Fibroblast of the conjunctiva (primary cell): Measurements from ENCODE around the gene HHIP.

Experiments used
- DNase-seq: peaks from one replicate; pipeline ENCODE4 v3.0.0-alpha.2; 2010; ENCODE audit warnings: low read depth

HHIP gene

GRCh38 chr4:144645631-144646522 is at the start of gene HHIP:
HHIP (plus strand) TSS chr4:144646156; CDS start chr4:144646676, 520 bp downstream.
- peak; percentile 8 for DNase-seq

- no peak for DNase-seq
Measured at GRCh38 chr4:144597171-144597570, 48.8 kb upstream of the HHIP start.

- peak; percentile 16 for DNase-seq
Measured at GRCh38 chr4:144599621-144600020, 46.3 kb upstream of the HHIP start.

- DNase-seq: peak; percentile 1
Measured at GRCh38 chr4:144611850-144612249, 34.1 kb upstream of the HHIP start.

GRCh38 chr4:144614850-144615585 is 30.9 kb upstream of the HHIP start:
- DNase-seq: no peak

DNA sequence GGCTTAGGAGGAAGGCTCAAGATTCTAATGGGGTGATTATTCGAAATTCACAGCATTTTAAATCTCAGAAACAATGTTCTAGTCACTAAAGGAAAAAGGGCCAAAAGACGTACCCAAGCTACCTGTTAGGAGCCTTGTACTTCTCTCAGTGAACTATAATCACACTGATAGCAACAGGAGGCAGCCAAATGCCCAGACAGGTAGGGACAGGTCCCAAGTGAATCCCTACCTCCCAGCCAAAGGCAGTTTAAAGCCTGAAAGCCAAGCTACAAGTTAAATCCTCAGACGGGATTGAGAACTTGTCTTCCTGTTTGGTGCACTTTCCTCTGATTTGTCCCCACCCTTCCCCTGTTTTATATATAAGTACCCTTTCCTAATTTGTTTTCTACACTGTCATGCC is 24.3 kb upstream of the HHIP start:
- no peak for DNase-seq

GRCh38 chr4:144627663-144628076 is 18.3 kb upstream of the HHIP start:
- no peak for DNase-seq

DNA sequence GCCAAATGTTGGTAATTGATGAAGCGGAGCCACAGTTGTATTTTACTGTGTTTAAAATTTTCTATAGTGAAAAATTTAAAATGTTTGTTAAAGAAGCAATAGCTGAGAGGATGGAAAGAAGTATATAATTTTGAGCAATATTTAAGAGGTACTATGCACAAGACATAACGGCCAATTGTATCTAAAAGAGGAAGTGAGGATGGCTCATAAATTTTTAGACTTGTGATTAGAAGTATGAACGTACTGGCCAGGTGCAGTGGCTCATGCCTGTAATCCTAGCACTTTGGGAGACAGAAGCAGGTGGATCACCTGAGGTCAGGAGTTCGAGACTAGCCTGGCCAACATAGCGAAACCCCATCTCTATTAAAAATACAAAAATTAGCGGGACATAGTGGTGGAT is 12.7 kb upstream of the HHIP start:
- no peak for DNase-seq

DNA sequence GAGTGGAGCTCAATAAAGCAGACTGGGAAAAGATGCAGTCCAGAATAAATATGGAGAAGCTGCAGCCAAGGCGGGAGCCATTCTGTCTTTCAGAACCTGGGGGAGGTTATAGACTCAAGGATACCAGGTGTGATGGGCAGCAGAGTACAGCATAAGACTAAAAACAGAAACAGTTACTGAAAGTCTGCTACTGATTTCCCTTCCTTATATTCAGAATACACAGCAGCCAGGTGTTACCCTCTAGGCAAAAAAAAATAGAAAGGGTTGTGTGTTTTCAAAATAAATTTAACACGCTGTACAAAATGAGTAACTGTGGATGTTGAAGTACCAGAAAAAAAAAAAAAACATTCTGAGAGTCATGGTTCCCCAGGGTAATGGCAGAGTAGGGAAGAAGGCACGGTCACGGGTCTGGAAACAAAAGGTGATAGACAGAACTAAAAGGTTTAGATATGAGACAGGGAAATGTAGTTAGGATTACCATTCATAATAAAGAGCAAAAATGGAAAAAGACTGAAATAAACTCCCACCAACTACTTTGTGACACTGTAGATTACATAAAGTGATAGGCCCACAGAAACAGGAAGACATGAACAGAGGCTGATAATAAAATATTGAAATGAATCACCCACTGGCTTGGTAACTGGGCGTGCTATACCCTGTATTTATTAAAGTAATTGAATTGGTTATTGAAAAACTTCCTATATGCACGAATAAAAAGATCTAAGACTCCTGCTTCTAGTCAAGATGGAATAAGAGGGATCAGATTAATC is 10.8 kb upstream of the HHIP start:
- no peak for DNase-seq

GRCh38 chr4:144644368-144645101 is 1.4 kb upstream of the HHIP start:
- no peak for DNase-seq

GRCh38 chr4:144645102-144645630 is 790 bp upstream of the HHIP start:
- DNase-seq: no peak

DNA sequence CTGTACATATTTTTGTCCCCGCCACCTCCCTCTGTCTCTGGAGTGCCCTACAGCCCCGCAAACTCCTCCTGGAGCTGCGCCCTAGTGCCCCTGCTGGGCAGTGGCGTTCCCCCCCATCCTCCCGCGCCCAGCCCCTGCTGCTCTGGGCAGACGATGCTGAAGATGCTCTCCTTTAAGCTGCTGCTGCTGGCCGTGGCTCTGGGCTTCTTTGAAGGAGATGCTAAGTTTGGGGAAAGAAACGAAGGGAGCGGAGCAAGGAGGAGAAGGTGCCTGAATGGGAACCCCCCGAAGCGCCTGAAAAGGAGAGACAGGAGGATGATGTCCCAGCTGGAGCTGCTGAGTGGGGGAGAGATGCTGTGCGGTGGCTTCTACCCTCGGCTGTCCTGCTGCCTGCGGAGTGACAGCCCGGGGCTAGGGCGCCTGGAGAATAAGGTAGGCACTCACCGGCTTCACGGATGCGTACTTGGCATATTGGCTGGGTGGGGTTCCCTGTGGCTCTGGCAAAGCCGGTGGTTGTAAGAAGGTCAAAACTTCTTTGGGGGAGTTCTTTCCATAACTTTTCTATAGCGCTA is 653 bp downstream of the HHIP start:
- DNase-seq: no peak

DNA sequence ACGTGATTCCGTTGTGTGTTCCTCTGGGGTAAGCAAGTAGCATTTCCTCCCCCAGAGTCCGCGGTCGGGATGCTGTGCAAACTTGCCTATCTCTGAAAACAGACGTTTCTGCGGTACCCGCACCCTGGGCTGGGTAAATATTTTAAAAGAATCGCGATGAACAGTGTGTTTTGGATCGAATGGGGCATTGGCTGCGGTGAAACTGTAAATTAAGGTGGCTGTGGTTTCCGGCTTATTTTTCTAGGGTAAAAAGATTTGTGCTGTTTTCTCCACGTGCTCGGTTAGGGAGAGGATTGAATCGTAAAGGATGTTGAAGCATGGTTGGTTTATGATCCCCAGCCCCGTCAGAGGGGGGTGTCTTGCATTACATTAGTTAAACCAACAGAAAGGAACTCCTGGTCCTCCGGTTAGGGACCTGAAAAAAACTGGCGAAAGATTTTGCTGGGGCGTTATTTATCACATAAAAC is 1.2 kb downstream of the HHIP start:
- peak; percentile 10 for DNase-seq

GRCh38 chr4:144647590-144647989 is 1.6 kb downstream of the HHIP start:
- no peak for DNase-seq

DNA sequence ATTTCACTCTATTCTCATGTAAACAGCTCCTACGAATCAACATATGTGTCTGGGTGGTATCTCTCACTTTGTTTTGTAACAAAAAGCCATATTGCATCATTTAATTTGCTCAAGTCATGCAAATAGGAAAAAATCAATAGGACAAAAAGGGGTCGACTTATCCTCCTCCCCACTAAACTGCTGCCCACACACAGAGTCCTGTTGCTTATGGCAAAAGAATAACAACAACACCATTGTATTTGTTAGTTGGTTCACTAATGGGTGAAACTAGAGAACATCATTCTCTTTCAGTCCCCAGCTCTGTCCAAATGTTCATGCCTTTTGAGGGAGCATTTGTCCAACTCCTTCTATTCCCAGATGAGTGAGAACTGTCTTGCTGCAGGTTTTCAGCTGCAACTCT is 2.1 kb downstream of the HHIP start:
- DNase-seq: no peak

DNA sequence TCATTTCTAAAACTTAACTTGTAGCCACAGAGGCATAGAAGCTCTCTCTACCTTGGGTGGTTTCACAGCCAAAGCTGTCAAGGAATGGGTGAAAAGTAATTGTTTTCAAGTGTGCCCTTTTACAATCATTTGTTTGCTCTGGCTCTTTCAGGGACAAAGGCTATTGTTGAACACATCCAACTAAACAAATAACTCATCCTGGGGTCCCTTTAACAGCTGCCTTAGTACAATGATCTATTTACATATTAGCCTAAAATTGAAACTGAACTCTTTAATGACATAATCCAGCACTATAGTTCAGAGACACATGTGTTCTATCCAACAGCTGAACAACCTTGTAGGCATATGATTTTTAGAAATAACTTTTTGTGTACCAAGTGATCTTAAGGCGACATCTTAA is 3.7 kb downstream of the HHIP start:
- DNase-seq: no peak

DNA sequence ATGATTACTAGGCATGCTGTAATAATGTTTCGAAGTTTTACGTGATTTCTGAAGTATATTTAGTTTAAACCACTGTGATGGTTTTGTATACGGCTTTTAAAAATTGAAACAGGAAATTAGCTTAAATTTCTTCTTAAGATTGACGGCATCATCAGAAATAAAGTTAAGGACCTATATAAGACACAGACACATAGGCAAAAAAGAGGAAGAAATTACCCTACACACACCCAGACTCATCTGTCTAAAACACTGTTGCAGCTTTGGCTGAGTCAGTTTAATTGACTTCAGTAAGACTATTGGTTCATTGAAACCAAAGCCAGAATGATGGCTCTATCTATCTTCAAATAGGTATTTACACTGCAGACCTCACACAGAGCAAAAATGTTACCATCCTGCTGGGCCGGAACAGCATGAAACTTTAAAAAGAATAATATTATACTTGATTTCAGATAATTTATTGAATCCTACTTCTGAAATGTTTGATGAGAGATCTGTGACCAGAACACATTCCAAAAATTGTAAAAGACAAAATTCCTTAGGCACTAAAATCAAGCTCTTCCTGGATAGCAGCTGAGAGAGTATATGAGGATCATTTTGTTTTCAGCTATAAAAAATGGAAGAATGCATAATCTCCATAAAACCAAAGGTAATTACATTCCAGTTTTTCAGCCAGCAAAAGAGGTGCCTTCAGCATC is 4.5 kb downstream of the HHIP start:
- DNase-seq: no peak

- DNase-seq: no peak
Measured at GRCh38 chr4:144653781-144654545, 8.0 kb downstream of the HHIP start.

GRCh38 chr4:144655491-144655890 is 9.5 kb downstream of the HHIP start:
- no peak for DNase-seq

- peak; percentile 34 for DNase-seq
Measured at GRCh38 chr4:144656850-144657249, 10.9 kb downstream of the HHIP start.
